GM12878 (cell line): Measurements from ENCODE around the gene GLMP. TPM values are rescaled to one million over a fixed set of nuclear protein-coding genes. Genes with fewer than 3 reads are reported as not detected.

ENCODE experiments used
- ATAC-seq: fragments of 200-7000 bp; cut with Tn5 transposase; 3 replicates; pipeline ENCODE4 v1.9.1; 2020; ENCODE audit warnings: mild to moderate bottlenecking, moderate library complexity
- BruUV-seq: library from RNA; stranded (reverse); fragments of 400-500 nt; replicated peaks from 2 replicates; lab custom pipeline; 2021; lab: Mats Ljungman, UMichigan
- CTCF ChIA-PET: fragments of 300-600 bp; sonication (Branson Sonifier 250); formaldehyde crosslinking; extraction: SDS; loops from one replicate; lab custom pipeline; 2021; ENCODE audit warnings: inconsistent platforms; lab: Yijun Ruan, JAX
- POLR2A ChIA-PET: fragments of 350-600 bp; formaldehyde crosslinking; extraction: SDS; loops from one replicate; lab custom pipeline; 2021; ENCODE audit warnings: inconsistent platforms; lab: Charles Lee
- RAD21 ChIA-PET: fragments of 300-600 bp; sonication (Branson Sonifier 250); formaldehyde crosslinking; loops from one replicate; lab custom pipeline; 2023; ENCODE audit warnings: antibody characterized with exemption; ENCODE audit not compliant: unreplicated experiment; lab: Charles Lee
- SMC1A ChIA-PET: fragments of 300-600 bp; sonication (Branson Sonifier 250); formaldehyde crosslinking; loops from one replicate; lab custom pipeline; 2023; ENCODE audit not compliant: unreplicated experiment, uncharacterized antibody; lab: Charles Lee
- DNase-seq: peaks from one replicate; pipeline ENCODE4 v3.0.0-alpha.2; 2011; ENCODE audit warnings: low read depth, low spot score
- FAIRE-seq: peaks from 3 replicates; lab custom pipeline; 2011; peaks lifted over from hg19 to GRCh38; lab: Jason Lieb, UNC
- H2AFZ ChIP-seq: 2 replicates; pipeline ENCODE4 v1.6.0; 2011; ENCODE audit warnings: low read depth, low read length, control low read depth; ENCODE audit not compliant: control insufficient read depth
- H3K27ac ChIP-seq: 2 replicates; pipeline ENCODE4 v1.5.1; 2011; ENCODE audit warnings: control low read depth; ENCODE audit not compliant: control insufficient read depth, insufficient read depth
- H3K27me3 ChIP-seq, 2 experiments: replicated peaks in 1 of 2; 2 replicates each; pipeline versions ENCODE4 v1.6.0 to v1.6.1; 2011; ENCODE audit warnings: low read length in 1 of 2; ENCODE audit not compliant: control insufficient read depth in 2 of 2, insufficient read depth in 2 of 2
- H3K36me3 ChIP-seq, 2 experiments: 2 replicates each; pipeline ENCODE4 v1.5.1; 2011; ENCODE audit warnings: low read length in 1 of 2; ENCODE audit not compliant: control insufficient read depth in 2 of 2, insufficient read depth in 2 of 2
- H3K4me1 ChIP-seq: 2 replicates; pipeline ENCODE4 v1.6.1; 2011; ENCODE audit warnings: mild to moderate bottlenecking, low read length, moderate library complexity, mixed read lengths; ENCODE audit not compliant: control insufficient read depth, insufficient read depth
- H3K4me2 ChIP-seq: 2 replicates; pipeline ENCODE4 v1.6.0; 2011; ENCODE audit warnings: control low read depth; ENCODE audit not compliant: control insufficient read depth, insufficient read depth
- H3K4me3 ChIP-seq: fragments of 200-600 bp; sonication (generic); 2 replicates; pipeline ENCODE4 v1.5.1; 2016
- H3K79me2 ChIP-seq: 2 replicates; pipeline ENCODE4 v1.6.0; 2011; ENCODE audit warnings: low read length; ENCODE audit not compliant: control insufficient read depth, insufficient read depth
- H3K9ac ChIP-seq: 2 replicates; pipeline ENCODE4 v1.8.0; 2011; ENCODE audit warnings: low read length, control low read depth, mixed read lengths; ENCODE audit not compliant: control insufficient read depth, insufficient read depth
- H3K9me3 ChIP-seq: replicated peaks from 3 replicates; pipeline ENCODE4 v1.5.1; 2011; ENCODE audit warnings: mild to moderate bottlenecking, low read length; ENCODE audit not compliant: control insufficient read depth, insufficient read depth
- H4K20me1 ChIP-seq: 2 replicates; pipeline ENCODE4 v1.6.0; 2011; ENCODE audit not compliant: control insufficient read depth, insufficient read depth
- BACH1 ChIP-seq: fragments of 450-650 bp; IDR thresholded peaks from 2 replicates; pipeline ENCODE4 v1.6.1; 2017; ENCODE audit warnings: mild to moderate bottlenecking, borderline replicate concordance
- HDGF ChIP-seq: fragments of 450-650 bp; IDR thresholded peaks from 2 replicates; pipeline ENCODE4 v1.6.1; 2016; ENCODE audit warnings: antibody characterized with exemption
- MXI1 ChIP-seq: fragments of 150-350 bp; IDR thresholded peaks from 2 replicates; pipeline ENCODE4 v1.6.1; 2011; ENCODE audit warnings: low read depth, mild to moderate bottlenecking, inconsistent platforms, low read length, improper control_type of control experiment
- MYB ChIP-seq: fragments of 150-350 bp; IDR thresholded peaks from 2 replicates; pipeline ENCODE4 v1.6.1; 2014; ENCODE audit warnings: mild to moderate bottlenecking, low read depth, low read length, borderline replicate concordance
- MYC ChIP-seq: IDR thresholded peaks from 2 replicates; pipeline ENCODE4 v1.6.1; 2011; ENCODE audit warnings: mild to moderate bottlenecking, low read length, moderate library complexity, inconsistent platforms; ENCODE audit not compliant: insufficient read depth, insufficient replicate concordance, insufficient read length, severe bottlenecking
- RELA ChIP-seq: fragments of 450-650 bp; IDR thresholded peaks from 2 replicates; pipeline ENCODE4 v1.8.0; 2014; ENCODE audit warnings: borderline replicate concordance; ENCODE audit not compliant: partially characterized antibody
- SMARCA5 ChIP-seq: fragments of 450-650 bp; IDR thresholded peaks from 2 replicates; pipeline ENCODE4 v1.6.1; 2017; ENCODE audit warnings: mild to moderate bottlenecking
- STAT1 ChIP-seq: fragments of 450-650 bp; conservative IDR thresholded peaks from 2 replicates; pipeline ENCODE4 v1.6.1; 2014; ENCODE audit warnings: antibody characterized with exemption, mild to moderate bottlenecking
- USF2 ChIP-seq: IDR thresholded peaks from 2 replicates; pipeline ENCODE4 v1.6.1; 2011; ENCODE audit warnings: low read depth, low read length, improper control_type of control experiment, borderline replicate concordance
- WGBS: methylation state at CpG from one replicate; pipeline ENCODE4 v1.1.6; 2016; ENCODE audit warnings: low lambda C conversion rate; ENCODE audit not compliant: insufficient replicate concordance, insufficient coverage; ENCODE audit errors: missing lambda C conversion rate; 5-methylcytosine and 5-hydroxymethylcytosine counted together
- in situ Hi-C: fragments of 300-500 bp; cut with MboI; formaldehyde crosslinking; loops from 9 replicates; pipeline ENCODE4 v1.14.3; 2018; ENCODE audit warnings: mixed read lengths
- intact Hi-C: fragments of 100-400 bp; cut with micrococcal nuclease; formaldehyde crosslinking; loops from one replicate; pipeline ENCODE4 v1.14.2; 2022; ENCODE audit not compliant: unreplicated experiment
- polyA plus RNA-seq, 11 experiments: library from polyadenylated mRNA; depleted of rRNA in 4 of 11; unstranded in 6 of 11; stranded (reverse) in 5 of 11; fragments of >200 nt; fragmentation: Nextera tagmentation in 4 of 11; fragmentation: Illumina TruSeq in 1 of 11; extraction: Ambion mirVana in 4 of 11; extraction: Trizol in 1 of 11; gene quantifications; 1 replicate in 1 of 11; 2 replicates in 10 of 11; pipeline versions ENCODE4 v1.2.1 to v1.2.3, GENCODE V29; 2011 to 2016; ENCODE audit warnings: inconsistent platforms in 2 of 11, missing spikeins in 2 of 11, low read depth in 1 of 11
- total RNA-seq, 4 experiments: library from RNA; depleted of rRNA in 3 of 4; stranded (reverse); fragments of >200 nt in 3 of 4; fragmentation: Illumina TruSeq in 1 of 4; extraction: Trizol in 1 of 4; gene quantifications; 2 replicates each; pipeline versions ENCODE4 v1.2.1 to v1.2.3, GENCODE V29; 2013 to 2021
- TF ChIP-seq, protein P1 (sequence below): fragments of 450-650 bp; formaldehyde crosslinking; IDR thresholded peaks from 2 replicates; pipeline ENCODE4 v1.4.0; 2020; ENCODE audit warnings: mild to moderate bottlenecking, moderate library complexity
- TF ChIP-seq, protein P2 (sequence below): IDR thresholded peaks from 2 replicates; pipeline ENCODE4 v1.6.1; 2012; ENCODE audit warnings: low read length, inconsistent platforms
- TF ChIP-seq, protein P3 (sequence below): IDR thresholded peaks from 2 replicates; pipeline ENCODE4 v1.6.1; 2011; ENCODE audit warnings: low read depth, mild to moderate bottlenecking, low read length, moderate library complexity, borderline replicate concordance; ENCODE audit errors: extremely low read depth

GLMP gene
- total and polyA plus RNA-seq, 10 of the 15 experiments (the other 5 are each of a cell fraction or from before 2014, with no cell fraction given): 4.4 to 30.0 (median 19.5) TPM

GRCh38 chr1:156344409-156344808 lies 48.9 kb upstream of the GLMP start:
- 46% methylated on average over 3 of the region's 3 CpGs for WGBS
- ChIA-PET CTCF (interaction anchor here (0.6 to 2.1 kb wide), 8 partner anchors 8 to 102 kb away, joined by 3 to 8 read pairs (median 6); partner anchors contain the start of gene BGLAP), SMC1A (interaction anchor here (0.7 to 1.4 kb wide), 4 partner anchors 12 to 102 kb away, joined by 3 to 5 read pairs (median 4); no protein-coding TSS in a partner anchor)
- no peak for FAIRE-seq
- TF ChIP-seq MYB: no peak
- TF ChIP-seq STAT1: no peak
- TF ChIP-seq, protein P1, sequence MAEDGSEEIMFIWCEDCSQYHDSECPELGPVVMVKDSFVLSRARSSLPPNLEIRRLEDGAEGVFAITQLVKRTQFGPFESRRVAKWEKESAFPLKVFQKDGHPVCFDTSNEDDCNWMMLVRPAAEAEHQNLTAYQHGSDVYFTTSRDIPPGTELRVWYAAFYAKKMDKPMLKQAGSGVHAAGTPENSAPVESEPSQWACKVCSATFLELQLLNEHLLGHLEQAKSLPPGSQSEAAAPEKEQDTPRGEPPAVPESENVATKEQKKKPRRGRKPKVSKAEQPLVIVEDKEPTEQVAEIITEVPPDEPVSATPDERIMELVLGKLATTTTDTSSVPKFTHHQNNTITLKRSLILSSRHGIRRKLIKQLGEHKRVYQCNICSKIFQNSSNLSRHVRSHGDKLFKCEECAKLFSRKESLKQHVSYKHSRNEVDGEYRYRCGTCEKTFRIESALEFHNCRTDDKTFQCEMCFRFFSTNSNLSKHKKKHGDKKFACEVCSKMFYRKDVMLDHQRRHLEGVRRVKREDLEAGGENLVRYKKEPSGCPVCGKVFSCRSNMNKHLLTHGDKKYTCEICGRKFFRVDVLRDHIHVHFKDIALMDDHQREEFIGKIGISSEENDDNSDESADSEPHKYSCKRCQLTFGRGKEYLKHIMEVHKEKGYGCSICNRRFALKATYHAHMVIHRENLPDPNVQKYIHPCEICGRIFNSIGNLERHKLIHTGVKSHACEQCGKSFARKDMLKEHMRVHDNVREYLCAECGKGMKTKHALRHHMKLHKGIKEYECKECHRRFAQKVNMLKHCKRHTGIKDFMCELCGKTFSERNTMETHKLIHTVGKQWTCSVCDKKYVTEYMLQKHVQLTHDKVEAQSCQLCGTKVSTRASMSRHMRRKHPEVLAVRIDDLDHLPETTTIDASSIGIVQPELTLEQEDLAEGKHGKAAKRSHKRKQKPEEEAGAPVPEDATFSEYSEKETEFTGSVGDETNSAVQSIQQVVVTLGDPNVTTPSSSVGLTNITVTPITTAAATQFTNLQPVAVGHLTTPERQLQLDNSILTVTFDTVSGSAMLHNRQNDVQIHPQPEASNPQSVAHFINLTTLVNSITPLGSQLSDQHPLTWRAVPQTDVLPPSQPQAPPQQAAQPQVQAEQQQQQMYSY: no peak
- TF ChIP-seq, protein P2, sequence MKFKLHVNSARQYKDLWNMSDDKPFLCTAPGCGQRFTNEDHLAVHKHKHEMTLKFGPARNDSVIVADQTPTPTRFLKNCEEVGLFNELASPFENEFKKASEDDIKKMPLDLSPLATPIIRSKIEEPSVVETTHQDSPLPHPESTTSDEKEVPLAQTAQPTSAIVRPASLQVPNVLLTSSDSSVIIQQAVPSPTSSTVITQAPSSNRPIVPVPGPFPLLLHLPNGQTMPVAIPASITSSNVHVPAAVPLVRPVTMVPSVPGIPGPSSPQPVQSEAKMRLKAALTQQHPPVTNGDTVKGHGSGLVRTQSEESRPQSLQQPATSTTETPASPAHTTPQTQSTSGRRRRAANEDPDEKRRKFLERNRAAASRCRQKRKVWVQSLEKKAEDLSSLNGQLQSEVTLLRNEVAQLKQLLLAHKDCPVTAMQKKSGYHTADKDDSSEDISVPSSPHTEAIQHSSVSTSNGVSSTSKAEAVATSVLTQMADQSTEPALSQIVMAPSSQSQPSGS: no peak
- no peak for TF ChIP-seq BACH1
- no peak for TF ChIP-seq RELA
- no peak for TF ChIP-seq USF2
- TF ChIP-seq MYC: no peak
- no peak for TF ChIP-seq SMARCA5
- TF ChIP-seq, protein P3, sequence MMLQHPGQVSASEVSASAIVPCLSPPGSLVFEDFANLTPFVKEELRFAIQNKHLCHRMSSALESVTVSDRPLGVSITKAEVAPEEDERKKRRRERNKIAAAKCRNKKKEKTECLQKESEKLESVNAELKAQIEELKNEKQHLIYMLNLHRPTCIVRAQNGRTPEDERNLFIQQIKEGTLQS: no peak
- TF ChIP-seq HDGF: no peak
- no peak for TF ChIP-seq MXI1
- TF ChIP-seq, all 136 proteins: peak for 0
- H4K20me1 ChIP-seq: no peaks in the 10 kb centered on the region
- H3K4me1 ChIP-seq: no peaks in the 10 kb centered on the region
- H3K36me3 ChIP-seq: no peaks in the 10 kb centered on the region
- no peak overlapping the region for H3K9ac ChIP-seq
- no peak overlapping the region for H3K4me2 ChIP-seq
- H2AFZ ChIP-seq: no peak overlapping the region
- BruUV-seq: no TSS peak
- ChIA-PET RAD21 (no interaction called here), POLR2A (interaction anchor here (0.5 to 0.8 kb wide), 2 partner anchors 36 to 123 kb away, joined by 3 to 6 read pairs; no protein-coding TSS in a partner anchor)
- no peak overlapping the region for H3K4me3 ChIP-seq
- H3K9me3 ChIP-seq: no peaks in the 10 kb centered on the region
- in situ Hi-C loops (no loop called here), intact Hi-C loops (no loop called here)
- ATAC-seq: no peak
- no peak overlapping the region for H3K27ac ChIP-seq
- no peak for DNase-seq
- no peaks in the 10 kb centered on the region for H3K79me2 ChIP-seq
- H3K27me3 ChIP-seq: peaks cover 0 to 5% of the 10 kb centered on the region in 2 experiments; a peak in 1 of 4 replicates
